Stimulated activated CD4-positive, alpha-beta T cell treated with anti-CD3 and anti-CD28 coated beads, Interleukin-1b, Interleukin-23, amount 100 ng/mL, for 1 hour (primary cell): ENCODE measurements around the gene AHRR.

ENCODE experiments used
- DNase-seq, 2 donors: peaks; one replicate each; pipeline ENCODE4 v3.0.0-alpha.2; 2020; ENCODE audit warnings: low read depth in 2 of 2

The AHRR gene

DNA sequence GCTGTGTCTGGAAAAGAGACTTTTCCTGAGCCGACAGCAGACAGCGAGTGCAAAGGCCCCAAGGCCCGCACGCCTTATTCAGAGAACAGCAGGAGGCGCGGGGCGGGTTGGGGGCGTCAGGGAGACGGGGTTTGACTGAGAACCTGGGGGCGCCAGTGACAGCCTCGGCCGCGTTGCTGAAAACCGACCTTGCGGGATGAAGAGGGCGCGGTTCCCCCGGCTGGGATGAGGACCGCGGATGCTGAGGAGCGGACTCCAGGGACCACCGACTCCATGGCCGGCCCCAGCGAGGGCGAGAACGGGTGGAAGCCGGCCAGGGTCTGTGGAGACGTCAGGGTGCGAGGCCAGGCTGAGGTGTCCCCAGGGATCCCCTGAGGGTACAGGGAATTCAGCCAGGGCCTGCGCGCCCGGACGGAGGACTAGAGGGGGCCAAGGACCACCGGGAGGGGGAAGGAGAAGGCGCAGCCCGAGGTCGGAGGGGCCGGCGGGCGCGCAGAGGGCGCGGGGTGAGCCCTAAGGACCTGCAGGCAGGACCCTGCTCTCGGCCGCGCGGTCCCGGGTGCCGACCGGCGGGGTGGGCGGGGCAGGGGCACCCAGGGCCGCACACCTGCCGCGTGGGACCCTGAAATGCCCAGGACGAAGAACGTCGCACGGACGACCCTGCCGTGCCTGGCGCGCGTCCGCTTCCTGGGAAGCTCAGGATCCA, 837 bp upstream of the AHRR start:
- no peak for DNase-seq

DNA sequence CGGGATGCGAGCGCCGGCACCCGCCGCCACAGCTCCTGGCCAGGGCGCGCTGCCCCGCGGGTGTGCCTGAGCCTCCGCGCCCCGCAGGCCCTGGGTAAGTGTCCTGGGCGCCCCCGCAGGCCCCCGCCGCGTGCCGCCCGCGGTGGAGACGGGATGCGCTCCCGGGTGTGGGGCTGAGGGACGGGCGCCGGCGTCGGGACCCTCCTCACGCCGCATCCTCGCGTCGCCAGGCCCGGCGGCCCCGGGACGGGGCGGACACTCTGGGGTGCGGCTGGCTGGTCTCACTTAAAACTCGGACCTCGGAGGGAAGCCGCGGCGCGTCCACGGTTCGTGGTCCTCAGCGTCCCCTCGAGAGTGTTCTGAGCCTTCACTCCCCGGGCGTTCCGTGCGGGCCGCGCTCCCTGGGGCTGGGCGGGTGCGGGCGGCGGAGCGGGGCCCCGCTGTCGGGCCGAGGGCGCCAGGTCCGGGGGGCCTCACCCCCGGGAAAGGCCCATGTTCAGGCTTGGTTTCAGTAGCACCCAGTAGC, 275 bp downstream of the AHRR start:
- no peak for DNase-seq

DNA sequence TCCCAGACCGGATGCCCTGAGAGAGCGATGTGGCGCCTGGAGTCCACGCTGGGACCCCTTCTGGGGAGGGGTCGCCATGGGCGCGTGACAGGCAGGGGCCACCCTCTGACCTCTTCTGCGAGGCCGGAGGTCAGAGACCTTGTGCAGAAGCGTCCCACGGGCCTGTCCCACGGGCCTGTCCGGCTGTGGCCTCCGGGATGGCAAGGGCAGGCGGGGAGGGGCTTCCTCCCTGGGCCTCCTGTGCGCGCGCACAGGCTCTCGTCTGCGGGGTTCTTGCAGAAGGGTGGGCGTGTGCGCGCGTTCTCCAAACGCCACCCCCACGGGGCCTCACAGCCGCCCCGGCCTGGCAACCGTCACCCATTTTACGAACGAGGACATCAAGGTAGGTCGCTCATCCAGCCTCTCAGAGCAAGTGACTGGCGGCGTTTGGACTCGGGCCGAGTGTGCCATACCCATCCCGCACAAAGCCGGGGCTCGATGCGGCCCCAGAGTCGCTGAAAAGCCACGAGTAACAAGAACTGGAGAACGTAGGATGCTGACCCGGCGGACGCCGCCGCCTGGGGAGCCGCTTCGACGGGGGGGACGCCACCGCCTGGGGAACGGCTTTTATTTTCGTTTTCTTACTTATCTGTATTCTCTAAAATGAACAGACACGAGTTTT, 897 bp downstream of the AHRR start:
- no peak for DNase-seq

DNA sequence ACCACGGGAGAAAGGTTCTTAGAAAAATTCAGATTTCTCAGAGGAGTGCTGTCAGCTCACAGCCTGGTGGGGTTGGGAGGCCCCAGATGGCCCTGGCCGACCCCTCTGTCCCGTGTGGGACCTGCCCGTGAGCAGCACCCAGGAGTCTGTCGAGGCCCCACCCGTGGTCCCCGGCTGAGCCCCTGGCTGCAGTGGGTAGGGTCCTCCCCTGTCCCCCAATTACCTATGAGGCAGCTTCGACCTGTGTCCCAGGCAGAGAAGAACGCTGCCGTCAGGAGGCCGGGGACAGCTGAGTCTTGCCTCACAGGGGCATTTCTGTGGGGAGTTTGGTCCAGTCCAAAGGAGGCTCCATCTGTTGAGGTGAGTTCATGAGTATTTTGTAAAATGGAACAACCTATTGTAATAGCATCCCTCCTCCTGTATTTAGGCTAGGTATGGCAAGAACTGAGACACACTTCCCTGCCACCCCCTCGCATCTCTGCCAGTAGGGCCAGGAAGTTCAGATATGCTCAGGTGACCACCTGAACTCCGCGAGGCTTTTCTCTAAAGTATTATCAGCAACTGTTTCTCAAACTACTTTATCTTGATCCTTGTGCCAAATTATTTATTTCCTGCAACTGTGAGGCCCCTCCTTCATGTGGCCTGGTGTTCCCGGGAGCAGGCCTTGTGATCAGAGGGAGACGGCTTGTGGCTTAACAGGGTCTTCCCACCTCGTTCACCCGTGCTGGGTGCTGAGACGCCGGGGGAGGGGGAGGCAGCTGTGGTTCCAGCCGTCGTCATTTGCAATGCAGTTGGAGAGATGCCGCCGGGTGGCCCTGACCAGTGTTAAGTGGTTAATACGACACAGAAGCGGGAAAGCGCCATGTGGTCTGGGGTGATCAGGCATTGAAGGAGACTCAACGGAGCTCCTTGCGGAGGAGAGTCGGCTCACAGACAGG, 1.7 kb downstream of the AHRR start:
- DNase-seq = no peak

DNA sequence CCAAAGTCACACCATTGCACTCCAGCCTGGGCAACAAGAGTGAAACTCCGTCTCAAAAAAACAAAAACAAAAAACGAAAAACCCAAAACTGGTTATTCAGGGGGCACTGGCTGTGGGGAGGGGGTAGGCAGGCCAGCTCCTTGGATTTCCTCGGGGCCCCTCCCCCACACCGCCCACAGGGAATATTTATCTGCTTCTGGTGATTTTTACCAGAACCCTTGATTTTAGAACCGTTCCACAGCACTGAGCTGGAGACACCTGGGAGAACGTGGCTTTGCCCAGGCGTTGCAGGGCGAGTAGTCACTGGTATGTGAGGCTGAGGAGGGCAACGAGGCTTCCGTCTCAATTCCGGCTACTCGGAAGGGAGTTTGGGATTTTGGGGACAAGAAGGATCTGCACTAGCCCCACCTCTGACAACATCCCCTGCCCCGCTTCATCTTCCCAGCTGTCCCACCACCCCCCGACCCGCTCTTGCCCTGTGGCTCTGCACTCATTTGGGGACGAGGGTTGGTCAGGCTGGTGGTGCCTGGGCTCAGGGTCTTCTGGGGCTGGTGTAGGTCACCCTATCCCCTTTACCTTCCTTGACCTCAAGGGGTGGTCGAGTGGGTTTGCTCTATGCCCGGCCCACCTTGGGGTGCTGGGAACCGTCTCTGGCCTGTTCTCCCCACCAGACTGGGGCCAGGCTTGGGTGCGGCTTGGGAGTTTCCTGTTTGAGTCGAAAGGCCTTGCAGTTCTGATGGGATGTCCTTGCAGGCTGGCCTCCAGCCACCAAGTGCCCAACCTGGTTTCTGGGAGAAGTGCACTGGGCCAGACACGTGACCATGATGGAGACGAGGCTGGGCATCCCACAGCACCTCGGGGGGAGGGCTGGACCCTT, 3.5 kb downstream of the AHRR start:
- DNase-seq = no peak

DNA sequence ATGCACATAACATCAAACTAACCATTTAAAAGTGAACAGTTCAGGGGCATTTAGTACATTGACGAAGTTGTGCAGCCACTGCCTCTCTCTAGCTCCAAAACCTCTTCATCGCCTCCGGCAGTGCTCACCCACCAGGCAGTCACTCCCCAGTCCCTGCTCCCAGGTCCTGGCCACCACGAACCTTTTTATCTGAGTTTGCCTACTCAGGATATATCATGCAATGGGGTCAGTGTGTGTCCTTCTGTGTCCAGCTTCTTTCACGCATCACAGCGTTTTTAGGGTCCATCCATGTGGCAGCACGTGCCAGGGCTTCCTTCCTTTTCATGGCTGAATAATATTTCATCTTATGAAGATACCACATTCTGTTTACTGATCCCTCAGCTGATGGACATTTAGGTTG, 4.6 kb downstream of the AHRR start:
- DNase-seq = no peak

DNA sequence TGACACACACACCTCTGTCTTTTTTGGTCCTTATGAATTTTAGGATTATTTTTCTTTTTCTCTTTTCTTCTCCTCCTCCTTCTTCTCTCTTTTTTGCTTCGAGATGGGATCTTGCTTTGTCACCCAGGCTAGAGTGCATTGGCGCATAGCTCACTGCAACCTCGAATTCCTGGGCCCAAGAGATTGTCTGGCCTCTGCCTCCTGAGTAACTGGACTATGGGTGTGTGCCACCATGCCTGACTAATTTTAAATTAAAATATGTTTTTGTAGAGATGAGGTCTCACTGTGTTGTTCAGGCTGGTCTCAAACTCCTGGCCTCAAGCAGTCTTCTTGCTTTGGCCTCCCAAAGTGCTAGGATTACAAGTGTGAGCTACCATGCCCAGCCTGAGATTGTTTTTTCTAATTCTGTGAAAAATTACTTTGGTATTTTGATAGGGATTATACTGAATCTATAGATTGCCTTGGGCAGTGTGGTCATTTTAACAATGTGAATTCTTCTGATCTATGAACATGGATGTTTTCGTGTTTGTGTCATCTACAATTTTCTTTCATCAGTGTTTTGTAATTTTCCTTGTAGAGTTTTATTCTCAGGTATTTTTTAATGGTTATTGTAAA, 7.7 kb downstream of the AHRR start:
- DNase-seq = no peak

DNA sequence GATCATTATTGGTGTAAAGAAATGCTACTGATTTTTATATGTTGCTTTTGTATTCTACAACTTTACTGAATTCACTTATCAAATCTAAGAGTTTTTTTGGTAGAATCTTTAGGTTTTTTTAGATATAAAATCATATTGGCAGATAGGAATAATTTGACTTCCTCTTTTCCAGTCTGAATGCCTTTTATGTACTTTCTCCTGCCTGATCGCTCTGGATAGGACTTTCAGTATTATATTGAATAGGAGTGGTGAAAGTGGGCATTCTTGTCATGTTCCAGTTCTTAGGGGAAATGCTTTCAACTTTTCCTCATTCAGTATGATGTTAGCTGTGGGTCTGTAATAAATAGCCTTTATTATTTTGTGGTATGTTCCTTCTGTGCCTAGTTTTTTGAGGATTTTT, 8.3 kb downstream of the AHRR start:
- no peak for DNase-seq

DNA sequence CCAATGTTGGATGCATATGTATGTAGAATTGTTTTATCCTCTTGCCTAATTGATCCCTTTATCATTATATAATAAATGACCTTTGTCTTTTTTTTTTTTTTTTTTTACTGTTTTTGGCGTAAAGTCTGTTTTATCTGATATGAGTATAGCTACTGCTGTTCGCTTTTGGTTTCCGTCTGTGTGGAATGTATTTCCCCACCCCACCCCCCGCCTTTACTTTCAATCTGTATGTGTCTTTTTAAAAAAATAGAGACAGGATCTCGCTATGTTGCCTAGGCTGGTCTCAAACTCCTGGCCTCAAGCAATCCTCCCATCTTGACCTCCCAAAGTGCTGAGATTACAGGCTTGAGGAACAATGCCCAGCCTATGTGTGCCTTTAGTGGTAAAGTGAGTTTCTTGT, 11.3 kb downstream of the AHRR start:
- no peak for DNase-seq

DNA sequence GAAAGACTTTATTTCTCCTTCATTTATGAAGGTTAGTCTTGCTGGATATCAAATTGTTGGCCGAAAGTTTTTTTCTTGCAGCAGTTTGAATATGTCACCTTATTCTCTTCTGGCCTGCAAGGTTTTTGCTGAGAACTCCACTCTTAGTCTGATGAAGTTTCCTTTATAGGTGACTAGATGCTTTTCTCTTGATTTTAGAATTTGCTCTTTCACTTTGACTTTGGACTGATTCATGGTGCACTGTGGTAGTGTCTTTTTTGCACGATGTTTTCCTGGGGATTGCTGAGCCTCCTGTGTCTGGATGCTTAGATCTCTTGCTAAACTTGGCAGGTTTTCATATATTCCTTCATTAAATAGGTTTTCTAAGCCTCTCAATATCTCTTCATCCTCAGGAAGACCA, 12.4 kb downstream of the AHRR start:
- no peak for DNase-seq

DNA sequence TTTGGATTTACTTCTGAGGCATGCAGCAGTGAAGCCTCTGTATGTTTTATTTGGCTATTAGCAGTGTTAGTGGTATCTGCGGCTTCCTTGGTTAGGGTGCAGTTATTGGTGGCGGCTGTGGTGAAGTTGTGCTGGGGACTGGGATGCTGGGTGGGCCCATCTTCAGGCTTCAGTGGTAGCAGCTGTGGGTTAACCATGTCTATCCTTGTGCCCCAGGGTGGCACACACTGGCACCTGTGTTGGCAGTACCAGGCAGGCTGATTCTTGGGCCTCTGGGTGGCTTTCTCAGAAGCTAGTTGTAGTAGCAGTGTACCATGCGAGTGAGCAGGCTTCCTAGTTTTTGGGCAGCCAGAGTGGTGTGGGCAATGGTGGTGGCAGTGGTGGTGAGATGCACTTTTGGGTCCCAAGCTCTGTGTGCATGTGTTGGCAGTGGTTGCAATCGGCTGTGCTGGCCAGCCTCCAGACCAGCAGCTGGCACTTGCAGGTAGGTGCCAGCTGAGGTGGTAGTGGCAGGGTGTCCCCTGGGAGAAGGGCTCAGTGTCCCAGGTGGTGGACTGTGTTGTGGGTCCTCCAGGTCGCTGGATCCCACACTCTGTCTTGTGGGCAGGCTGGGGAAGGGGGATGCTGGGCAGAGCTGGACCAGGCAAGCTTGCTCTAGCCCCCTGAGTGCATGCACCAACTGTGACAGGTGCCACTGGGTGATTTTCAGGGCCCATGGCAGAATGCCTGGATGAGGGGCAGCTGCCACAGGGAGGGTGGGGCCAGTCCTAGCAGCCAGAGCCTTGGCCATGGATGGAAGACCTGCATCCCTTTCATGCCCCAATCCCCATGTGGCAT, 13.6 kb downstream of the AHRR start:
- no peak for DNase-seq

DNA sequence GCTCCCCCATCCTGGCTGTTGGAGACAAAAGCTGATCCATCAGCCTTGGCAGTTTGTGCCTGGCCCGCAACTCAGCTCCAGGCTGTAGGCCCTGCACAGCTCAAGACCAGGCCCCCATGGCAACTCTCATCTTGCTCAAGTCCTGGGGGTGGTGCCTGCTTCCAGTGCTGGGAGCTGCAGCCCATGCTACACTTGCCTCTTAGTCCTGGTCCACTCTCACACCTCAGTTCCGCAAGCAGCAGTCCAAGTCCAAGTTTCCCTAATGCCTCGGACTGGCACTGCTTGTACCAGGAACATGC, 14.2 kb downstream of the AHRR start:
- no peak for DNase-seq

DNA sequence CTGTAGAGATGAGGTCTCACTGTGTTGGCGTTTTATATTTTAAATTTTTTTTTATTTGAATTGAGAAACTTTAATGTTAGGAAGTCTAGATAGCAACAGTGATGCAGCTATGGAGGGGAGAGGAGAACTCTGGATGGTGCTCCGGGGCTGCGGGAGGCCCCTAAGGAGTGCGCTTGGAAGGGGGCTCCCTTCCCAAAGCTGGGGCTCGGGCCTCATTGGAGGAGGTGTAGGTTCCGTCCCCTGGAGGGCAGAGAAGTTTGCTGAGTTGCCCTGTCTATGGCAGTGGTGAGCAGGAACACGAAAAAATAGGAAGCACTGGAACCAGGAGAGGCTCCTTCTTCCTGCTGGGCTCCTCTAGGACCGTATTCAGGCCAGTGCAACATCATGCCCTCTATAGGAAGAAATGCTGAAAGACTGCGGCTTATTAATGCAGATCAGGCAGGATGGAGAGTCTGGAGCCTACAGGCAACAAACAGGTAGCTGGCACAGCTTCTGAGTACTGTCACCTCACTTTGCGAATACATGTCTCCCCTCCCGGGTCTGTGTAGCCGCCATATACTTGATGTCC, 16.1 kb downstream of the AHRR start:
- DNase-seq = no peak

DNA sequence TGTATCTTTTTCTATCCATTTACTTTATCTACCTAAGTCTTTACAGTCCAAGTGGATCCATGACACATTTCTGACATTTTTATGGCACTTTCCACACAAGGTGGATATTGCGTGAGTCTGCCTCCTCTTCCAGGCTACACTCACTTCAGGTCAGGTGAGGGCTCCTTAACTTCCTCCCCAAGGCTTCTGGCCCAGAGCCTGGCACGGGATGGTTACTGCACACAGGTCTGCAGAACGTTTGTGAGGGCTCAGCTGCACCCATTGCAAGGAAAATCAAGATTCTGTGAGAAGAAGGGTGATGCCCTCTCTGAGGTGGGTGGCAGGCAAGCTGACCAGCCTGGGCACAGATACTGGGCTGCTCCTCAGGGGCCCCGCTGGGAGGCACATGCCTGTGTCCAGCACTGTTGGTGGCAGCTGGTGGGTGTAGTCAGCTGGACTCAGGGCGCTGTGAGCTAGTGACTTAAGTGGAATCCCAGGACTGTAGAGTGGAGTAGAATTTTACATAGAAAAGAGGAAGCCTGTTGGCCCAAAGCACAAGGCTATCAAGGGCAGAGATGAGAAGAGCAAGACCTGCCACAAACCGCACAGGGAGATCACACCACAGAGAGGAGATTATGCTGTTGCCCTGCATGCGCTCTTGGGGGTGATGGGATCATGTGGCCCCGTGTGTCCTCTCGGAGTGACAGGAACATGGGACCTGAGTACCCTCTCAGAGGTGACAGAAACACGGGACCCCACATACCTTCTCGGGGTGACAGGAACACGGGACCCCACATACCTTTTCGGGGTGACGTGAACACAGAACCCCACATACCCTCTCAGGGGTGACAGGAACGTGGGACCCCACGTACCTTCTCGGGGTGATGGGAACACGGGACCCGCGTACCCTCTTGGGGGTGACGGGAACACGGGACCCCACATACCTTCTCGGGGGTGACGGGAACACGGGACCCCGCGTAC, 21.3 kb downstream of the AHRR start:
- no peak for DNase-seq

DNA sequence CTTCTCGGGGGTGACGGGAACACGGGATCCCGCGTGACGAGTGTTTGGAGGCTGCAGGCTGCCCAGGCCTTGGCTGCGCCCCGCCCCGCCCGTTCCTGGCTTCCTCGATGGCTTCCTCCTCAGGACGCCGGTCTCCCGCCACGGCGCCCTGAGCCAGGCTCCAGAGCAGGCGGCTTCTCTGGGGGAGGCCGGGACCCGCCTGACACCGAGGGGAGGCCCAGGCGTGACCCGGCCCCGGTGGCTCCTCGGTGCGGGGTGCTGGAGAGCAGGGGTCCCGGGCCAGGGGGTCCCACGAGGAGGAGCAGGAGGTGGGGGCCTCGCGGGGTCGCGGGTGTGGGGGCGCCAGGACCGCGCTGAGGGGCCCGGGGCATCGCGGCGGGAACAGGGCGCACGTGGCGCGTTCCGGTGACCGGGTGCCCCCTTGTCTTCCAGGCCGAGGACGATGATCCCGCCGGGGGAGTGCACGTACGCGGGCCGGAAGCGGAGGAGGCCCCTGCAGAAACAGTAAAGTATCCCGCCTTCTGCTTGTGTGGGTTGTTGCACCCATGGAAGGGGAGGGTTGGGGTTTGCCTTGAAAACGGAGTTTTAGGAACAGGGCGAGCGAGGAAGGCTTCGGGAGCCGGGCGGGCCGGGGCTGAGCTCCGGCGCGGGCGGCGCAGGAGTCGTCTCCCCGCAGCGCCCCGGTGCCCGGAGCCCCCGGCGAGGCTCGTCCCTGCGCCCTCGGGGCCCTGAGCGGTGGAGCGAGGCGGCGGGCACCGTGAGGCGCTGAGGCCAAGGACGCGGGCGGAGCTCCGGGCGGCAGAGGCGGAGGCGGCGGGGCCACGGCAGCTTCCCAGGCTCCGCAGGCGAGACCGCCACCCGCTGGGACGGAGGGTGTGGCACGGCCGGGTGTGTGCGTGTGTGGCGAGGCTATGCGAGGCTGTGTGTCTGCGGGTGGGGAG, 22.2 kb downstream of the AHRR start:
- no peak for DNase-seq

DNA sequence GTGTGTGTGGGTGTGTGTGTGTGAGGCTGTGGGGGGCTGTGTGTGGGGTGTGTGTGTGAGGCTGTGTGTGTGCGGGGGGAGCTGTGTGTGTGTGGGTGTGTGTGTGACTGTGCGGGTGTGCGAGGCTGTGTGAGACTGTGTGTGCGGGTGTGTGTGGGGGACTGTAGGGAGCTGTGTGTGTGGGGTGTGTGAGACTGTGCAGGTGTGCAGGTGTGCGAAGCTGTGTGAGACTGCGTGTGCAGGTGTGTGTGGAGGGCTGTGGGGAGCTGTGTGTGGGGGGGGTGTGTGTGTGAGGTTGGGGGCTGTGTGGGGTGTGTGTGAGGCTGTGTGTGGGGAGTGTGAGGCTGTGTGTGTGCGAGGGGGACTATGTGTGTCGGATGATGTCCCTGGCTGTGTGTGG, 23.2 kb downstream of the AHRR start:
- DNase-seq = no peak

DNA sequence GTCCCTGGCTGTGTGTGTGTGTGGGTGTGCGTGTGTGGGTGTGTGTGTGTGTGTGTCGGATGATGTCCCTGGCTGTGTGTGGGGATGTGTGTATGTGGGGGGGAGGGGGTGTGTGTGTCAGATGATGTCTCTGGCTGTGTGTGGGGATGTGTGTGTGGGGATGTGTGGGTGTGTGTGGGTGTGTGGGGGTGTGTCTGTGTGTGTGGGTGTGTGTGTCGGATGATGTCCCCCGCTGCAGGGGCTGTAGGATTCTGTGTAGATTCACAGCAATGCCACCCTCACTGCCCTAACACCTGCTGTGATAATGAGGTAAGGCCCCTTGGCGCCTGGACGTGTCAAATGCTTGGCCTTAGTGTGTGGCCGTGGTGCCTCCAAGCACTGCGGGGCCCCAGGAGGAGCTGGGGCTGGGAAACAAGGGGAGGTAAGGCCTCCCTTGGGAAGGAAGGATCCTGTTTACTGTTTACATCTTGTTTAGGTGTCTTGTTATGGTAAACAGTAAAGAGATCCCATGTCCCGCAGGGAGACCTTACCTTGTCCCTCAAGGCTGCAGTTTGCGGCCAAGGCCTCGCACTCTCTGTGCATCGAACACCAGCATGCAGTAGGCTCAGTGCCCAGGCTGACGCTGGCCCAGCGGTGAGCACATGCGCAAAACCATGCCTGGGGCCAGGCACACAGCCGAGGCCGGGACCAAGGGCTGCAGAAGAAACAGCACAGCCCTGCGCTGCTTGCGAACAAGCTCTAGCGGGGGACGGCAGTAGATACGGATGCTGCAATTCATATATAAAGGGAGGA, 24.1 kb downstream of the AHRR start:
- no peak for DNase-seq
